KMS-11 (cell line): ENCODE data around the gene LCE2C.

ENCODE experiments used
- H2AFZ ChIP-seq: fragments of 200-600 bp; sonication (generic); 2 replicates; pipeline ENCODE4 v1.6.1; 2016; ENCODE audit warnings: antibody characterized with exemption, mixed run types, low read depth
- H3K27ac ChIP-seq: fragments of 200-600 bp; sonication (generic); 2 replicates; pipeline ENCODE4 v1.6.1; 2016; ENCODE audit warnings: mild to moderate bottlenecking, mixed run types
- H3K27me3 ChIP-seq: fragments of 200-600 bp; sonication (generic); 2 replicates; pipeline ENCODE4 v1.6.1; 2017; ENCODE audit warnings: mild to moderate bottlenecking, low read depth, mixed run types, moderate library complexity; ENCODE audit not compliant: insufficient read depth
- H3K36me3 ChIP-seq: fragments of 200-600 bp; sonication (generic); 2 replicates; pipeline ENCODE4 v1.6.1; 2017; ENCODE audit warnings: mild to moderate bottlenecking, mixed run types; ENCODE audit not compliant: insufficient read depth
- H3K4me1 ChIP-seq: fragments of 200-600 bp; sonication (generic); 2 replicates; pipeline ENCODE4 v1.6.1; 2016; ENCODE audit warnings: mild to moderate bottlenecking, low read depth, mixed run types; ENCODE audit not compliant: poor library complexity, severe bottlenecking
- H3K4me2 ChIP-seq: fragments of 200-600 bp; sonication (generic); 2 replicates; pipeline ENCODE4 v1.7.0; 2016; ENCODE audit warnings: mild to moderate bottlenecking, mixed run types
- H3K4me3 ChIP-seq: fragments of 200-600 bp; sonication (generic); IDR thresholded peaks from 2 replicates; pipeline ENCODE4 v1.6.1; 2017; ENCODE audit warnings: low read depth, low read length, mixed read lengths; ENCODE audit not compliant: insufficient read depth
- H3K79me2 ChIP-seq: fragments of 200-600 bp; sonication (generic); 2 replicates; pipeline ENCODE4 v1.6.1; 2016; ENCODE audit warnings: low read depth, mixed run types; ENCODE audit not compliant: insufficient read depth
- H3K9ac ChIP-seq: fragments of 200-600 bp; sonication (generic); 2 replicates; pipeline ENCODE4 v1.6.1; 2016; ENCODE audit warnings: mild to moderate bottlenecking, mixed run types
- H4K20me1 ChIP-seq: fragments of 200-600 bp; sonication (generic); 2 replicates; pipeline ENCODE4 v1.6.1; 2016; ENCODE audit warnings: mild to moderate bottlenecking, mixed run types; ENCODE audit not compliant: insufficient read depth
- CTCF ChIP-seq: fragments of 200-600 bp; sonication (generic); conservative IDR thresholded peaks from 2 replicates; pipeline ENCODE4 v1.6.1; 2017; ENCODE audit warnings: low read depth, mild to moderate bottlenecking, antibody characterized with exemption, low read length, moderate library complexity, mixed read lengths

The LCE2C gene

DNA sequence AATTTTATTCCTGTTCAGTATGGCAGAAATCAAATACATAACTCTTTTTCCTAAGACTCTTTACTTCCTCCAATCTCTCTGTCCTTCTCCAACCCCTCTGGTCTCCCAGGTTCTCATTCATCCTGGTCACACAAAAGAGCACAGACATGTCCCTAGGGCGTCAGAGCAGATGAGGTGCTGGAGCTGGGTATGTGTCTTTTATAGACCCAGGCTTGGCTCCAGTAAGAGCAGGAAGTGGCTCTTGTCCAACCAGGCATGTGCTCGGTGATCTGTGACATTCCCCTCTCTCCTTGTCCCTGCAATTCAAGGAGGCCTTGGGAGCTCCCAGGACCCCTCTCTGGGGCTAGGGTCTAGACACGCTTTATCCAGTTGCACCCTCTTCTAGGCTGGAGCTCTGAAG, 29.9 kb upstream of the LCE2C start:
- Histone ChIP-seq H3K4me2 (no peak overlapping the region), H3K79me2 (no peaks in the 10 kb centered on the region), H4K20me1 (no peaks in the 10 kb centered on the region), H3K9ac (no peak overlapping the region), H3K36me3 (no peaks in the 10 kb centered on the region), H2AFZ (no peak overlapping the region), H3K4me1 (no peaks in the 10 kb centered on the region), H3K27ac (no peak overlapping the region), H3K27me3 (no peaks in the 10 kb centered on the region), H3K4me3 (no peak overlapping the region)
- TF ChIP-seq CTCF = no peak

- no peak overlapping the region for H3K4me2 ChIP-seq
- no peaks in the 10 kb centered on the region for H4K20me1 ChIP-seq
- H3K36me3 ChIP-seq = no peaks in the 10 kb centered on the region
- no peak overlapping the region for H2AFZ ChIP-seq
- no peaks in the 10 kb centered on the region for H3K4me1 ChIP-seq
- H3K79me2 ChIP-seq = no peaks in the 10 kb centered on the region
- H3K4me3 ChIP-seq = no peak overlapping the region
- no peaks in the 10 kb centered on the region for H3K27me3 ChIP-seq
- H3K9ac ChIP-seq = no peak overlapping the region
- no peak overlapping the region for H3K27ac ChIP-seq
- no peak for TF ChIP-seq CTCF
Observed at GRCh38 chr1:152646656-152647055, 28.4 kb upstream of the LCE2C start.

- no peak overlapping the region for H3K9ac ChIP-seq
- TF ChIP-seq CTCF = peak; percentile 100
- H4K20me1 ChIP-seq = no peaks in the 10 kb centered on the region
- no peak overlapping the region for H3K4me2 ChIP-seq
- no peaks in the 10 kb centered on the region for H3K27me3 ChIP-seq
- H3K79me2 ChIP-seq = no peaks in the 10 kb centered on the region
- peak overlapping the region; percentile 14; the same call in 1 of the 2 replicates for H2AFZ ChIP-seq
- no peak overlapping the region for H3K27ac ChIP-seq
- no peaks in the 10 kb centered on the region for H3K4me1 ChIP-seq
- no peak overlapping the region for H3K4me3 ChIP-seq
- no peaks in the 10 kb centered on the region for H3K36me3 ChIP-seq
Observed at GRCh38 chr1:152654110-152654509, 21.0 kb upstream of the LCE2C start.

GRCh38 chr1:152656459-152656858, 18.6 kb upstream of the LCE2C start:
- Histone ChIP-seq H3K36me3 (no peaks in the 10 kb centered on the region), H3K4me2 (no peak overlapping the region), H2AFZ (no peak overlapping the region), H3K4me3 (no peak overlapping the region), H3K79me2 (no peaks in the 10 kb centered on the region), H4K20me1 (no peaks in the 10 kb centered on the region), H3K27me3 (no peaks in the 10 kb centered on the region), H3K9ac (no peak overlapping the region), H3K4me1 (no peaks in the 10 kb centered on the region), H3K27ac (no peak overlapping the region)
- TF ChIP-seq CTCF = no peak
